GM21717 (cell line): ENCODE data around the gene FAM240A.

ENCODE experiments used
- ATAC-seq: cut with Tn5 transposase; IDR thresholded peaks from one replicate; pipeline ENCODE4 v1.9.1; 2021; ENCODE audit warnings: mild to moderate bottlenecking, moderate library complexity; ENCODE audit not compliant: unreplicated experiment

Gene FAM240A

GRCh38 chr3:46619845-46620778 lies 7.8 kb downstream of the FAM240A start:
- ATAC-seq = no peak

DNA sequence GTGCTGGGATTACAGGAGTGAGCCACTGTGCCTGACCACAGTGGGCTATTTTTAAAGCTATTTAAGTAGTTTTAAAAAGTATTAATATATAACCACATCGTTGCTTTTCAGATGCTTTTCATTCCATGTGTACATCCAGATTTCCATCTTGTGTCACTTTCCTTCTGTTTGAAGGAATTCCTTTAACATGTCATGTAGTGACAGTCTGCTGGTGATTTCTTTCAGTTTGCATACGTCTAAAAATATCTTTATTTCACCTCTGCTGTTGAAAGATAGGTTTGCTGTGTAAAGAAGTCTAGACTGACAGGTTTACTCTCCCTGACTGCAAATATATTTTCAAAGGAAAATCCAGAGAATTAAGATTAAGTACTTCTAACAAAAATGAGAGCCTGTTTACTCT lies 12.2 kb downstream of the FAM240A start:
- no peak for ATAC-seq

DNA sequence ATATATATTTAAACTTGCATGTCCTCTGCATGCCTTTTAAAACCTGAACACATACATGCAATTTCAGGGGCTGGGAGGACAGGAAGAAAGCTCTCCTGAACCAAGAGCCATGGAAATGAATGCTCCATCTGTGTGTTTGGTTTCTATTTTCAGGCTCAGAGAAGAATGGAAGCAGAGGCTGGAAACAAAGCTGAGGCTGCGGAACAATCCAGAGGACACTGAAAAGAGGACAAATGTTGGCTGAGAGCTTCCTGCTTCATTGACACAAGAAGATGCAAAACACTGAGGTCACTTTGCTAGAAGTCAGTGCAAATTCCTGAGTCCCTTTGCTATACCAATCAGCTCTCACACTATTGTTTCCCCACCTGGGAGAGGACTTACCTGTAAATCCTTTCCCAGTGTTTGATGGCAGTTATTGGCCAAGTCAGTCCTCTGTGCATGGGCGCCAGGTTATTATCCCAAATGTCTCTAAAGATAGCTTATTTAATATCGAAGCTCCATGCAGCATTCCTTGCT lies 12.7 kb downstream of the FAM240A start:
- no peak for ATAC-seq

GRCh38 chr3:46626039-46626438 lies 13.7 kb downstream of the FAM240A start:
- ATAC-seq = no peak

DNA sequence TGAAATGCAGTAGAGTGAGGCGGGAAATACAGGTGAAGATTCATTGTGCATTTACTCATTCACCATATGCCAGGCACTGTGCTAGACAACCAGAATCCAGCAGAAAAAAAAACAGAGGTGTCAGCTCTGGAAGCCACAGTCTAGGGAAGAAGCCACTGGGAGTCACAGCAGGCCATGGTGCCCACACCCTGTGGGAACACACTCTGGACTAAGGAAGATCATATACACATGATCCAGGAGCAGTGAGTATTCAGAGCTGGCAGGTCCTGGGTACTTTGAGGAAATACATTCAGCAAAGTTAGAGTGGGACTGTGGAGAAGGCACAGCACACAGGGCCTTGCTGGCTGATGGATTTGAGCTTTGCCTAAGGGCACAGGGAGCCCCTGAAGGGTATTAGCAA lies 14.8 kb downstream of the FAM240A start:
- ATAC-seq = no peak

GRCh38 chr3:46628901-46629369 lies 16.6 kb downstream of the FAM240A start:
- no peak for ATAC-seq

- peak; percentile 58 for ATAC-seq
These were observed 17.5 kb downstream of the FAM240A start for GRCh38 chr3:46629551-46630517.

DNA sequence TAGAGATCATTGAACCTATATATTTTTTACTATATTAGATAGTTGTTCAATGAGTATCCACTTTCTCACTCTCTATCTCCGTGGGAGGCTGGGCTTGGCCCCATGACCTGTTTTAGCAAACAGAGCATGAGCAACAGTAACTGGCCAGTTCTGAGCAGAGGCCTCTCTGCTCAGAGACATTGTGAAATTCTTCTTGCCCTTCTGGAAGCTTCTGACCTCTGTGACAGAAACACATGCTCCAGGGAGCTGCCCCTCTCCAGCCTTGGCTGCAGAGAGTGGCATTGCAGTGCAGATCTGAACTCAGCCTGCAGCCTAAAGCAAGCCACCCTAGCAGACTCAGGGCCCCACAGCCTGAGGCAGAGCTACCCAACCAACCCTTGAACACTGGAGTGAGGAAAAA lies 20.5 kb downstream of the FAM240A start:
- no peak for ATAC-seq

- no peak for ATAC-seq
These were observed 22.5 kb downstream of the FAM240A start for GRCh38 chr3:46634856-46635255.

- no peak for ATAC-seq
These were observed 26.9 kb downstream of the FAM240A start for GRCh38 chr3:46639221-46639620.

GRCh38 chr3:46640927-46641326 lies 28.6 kb downstream of the FAM240A start:
- no peak for ATAC-seq

GRCh38 chr3:46642971-46643370 lies 30.6 kb downstream of the FAM240A start:
- no peak for ATAC-seq

DNA sequence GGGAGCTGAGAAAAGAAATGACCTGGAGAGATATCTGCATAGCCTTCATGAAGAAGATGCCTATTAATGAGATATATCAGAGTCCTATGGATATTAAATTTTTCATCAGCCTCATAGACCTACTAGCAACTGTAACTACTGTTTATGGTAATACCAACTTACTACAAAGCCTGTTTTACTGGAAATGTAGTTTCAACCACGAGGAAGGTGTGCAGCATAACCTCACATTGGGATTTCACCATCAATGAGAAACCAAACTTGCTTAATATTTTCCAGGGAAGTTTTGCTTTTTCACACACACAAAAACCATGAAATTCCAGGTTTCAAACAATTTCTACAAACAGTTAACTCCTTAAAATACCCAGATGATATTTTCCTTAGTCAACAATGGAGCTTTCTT lies 31.4 kb downstream of the FAM240A start:
- ATAC-seq = no peak

DNA sequence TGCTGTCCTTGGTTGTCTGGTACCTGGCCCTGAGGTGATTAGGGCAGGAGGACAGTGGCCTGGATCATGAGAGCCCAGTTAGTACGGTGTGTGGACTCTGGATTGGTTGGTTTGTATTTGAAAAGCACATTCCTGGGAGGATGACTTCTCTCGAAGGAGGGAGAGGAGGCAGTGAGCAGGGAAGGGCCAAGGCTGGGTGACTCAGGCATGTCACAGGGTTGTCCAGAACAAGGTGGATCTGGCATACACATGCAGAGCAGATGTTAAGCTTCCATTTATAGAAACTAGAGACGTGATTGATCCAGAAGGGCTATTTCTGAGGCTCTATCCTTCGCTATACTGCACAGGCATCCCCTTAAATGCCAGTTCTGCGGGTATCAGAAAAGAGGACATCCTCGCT lies 34.4 kb downstream of the FAM240A start:
- no peak for ATAC-seq

DNA sequence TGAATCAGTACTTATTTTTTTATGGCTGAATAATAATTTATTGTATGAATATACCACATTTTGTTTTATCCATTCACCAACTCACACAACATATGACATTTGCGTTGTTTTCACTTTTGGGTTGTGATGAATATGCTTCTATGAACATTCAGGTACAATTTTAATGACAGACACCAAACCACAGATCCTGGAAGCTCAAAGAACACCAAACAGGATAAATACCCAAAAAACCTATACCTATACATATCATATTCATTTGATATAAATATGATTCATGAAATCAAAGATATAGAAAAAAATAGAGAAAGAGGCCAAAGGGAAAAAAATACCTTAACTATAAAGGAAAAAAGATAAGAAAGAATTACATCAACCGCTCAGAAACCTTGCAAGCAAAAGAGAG lies 35.8 kb downstream of the FAM240A start:
- no peak for ATAC-seq

DNA sequence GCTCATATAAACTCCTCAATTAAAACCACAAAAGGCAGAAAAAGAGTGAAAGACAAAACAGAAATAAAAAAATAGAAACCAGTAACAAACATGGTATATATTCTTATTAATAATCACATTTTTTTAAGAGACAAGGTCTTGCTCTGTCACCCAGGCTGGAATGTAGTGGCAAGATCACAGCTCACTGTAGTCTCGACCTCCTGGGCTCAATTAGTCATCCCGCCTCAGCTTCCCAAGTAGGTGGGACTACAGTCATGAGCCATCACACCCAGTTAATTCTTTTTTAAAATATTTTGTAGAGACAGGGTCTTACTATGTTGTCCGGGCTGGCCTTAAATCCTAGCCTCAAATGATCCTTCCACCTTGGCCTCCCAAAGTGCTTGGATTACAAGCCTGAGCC lies 37.1 kb downstream of the FAM240A start:
- no peak for ATAC-seq

- no peak for ATAC-seq
These were observed 38.8 kb downstream of the FAM240A start for GRCh38 chr3:46651084-46651483.

DNA sequence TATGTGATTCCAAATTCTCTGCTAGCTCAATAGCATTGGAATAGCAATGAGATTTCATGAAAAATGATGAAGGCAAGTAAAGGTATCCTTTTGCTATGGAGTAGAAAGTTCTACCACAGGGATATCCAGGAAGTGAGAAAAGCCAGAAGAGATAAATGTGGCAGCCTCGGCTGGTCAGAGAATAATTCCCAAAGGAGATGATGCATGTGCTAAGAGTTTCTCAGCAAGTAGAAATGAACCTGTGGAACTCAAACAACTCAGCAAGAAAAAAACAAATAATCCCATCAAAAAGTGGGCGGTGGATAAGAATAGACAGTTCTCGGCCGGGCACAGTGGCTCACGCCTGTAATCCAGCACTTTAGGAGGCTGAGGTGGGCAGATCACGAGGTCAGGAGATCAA lies 42.9 kb downstream of the FAM240A start:
- ATAC-seq = no peak

- no peak for ATAC-seq
These were observed 44.6 kb downstream of the FAM240A start for GRCh38 chr3:46656778-46657556.

DNA sequence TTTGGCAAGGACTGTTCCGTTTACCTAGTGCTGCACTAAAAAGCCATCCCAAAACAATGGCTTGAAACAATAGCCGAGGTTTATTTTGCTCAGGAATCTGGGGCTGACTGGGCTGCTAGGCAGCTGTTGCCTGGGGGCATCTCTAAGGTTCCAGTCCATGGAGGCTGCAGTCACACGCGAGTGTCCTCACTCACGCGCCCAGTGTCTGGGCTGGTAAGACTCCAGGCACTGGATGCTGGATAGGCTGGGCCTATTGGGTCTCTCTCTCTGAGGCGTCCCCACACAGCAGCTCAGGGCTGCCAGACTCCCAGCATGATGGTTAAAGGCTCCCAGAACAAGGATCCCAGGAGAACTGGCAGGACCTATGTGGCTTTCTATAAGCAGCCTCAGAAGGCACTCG lies 47.0 kb downstream of the FAM240A start:
- ATAC-seq = no peak

GRCh38 chr3:46660003-46660402 lies 47.7 kb downstream of the FAM240A start:
- ATAC-seq = no peak
